HG02798 (cell line): ENCODE data around the gene FOXE3.

ENCODE experiments used
- ATAC-seq: cut with Tn5 transposase; IDR thresholded peaks from one replicate; pipeline ENCODE4 v1.9.1; 2021; ENCODE audit warnings: mild to moderate bottlenecking; ENCODE audit not compliant: unreplicated experiment, poor library complexity

The FOXE3 gene

DNA sequence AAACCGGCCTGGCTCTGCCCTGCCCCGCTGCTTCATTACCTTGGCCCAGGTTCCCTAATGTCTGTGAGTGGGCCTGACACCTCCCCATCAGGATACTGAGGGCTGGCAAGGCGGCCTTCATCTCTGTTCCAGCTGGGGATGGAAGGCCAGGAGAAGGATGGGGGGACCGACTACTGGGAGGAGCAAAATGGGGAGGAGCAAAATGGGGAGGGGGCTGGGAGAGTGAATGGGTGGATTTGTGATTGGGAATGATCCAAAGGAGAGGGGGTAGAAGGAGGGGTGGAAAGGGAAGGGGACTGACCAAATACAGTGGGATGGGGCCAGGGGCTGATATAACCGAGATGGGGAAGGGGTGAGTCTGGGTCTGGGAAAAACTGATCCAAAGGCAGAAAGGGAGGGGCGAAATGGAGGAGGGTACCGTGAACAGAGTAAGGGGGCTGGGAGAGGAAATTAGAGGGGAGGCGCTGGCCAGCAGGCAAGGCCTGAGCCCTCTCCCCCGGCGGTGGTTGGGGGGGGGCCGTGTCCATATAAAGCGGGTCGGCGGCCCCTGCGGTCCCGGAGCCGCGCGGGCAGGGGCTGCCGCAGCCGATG lies at the start of gene FOXE3:
FOXE3 (plus strand) TSS at position 558 of the 591 bp plus-strand sequence; CDS start at position 589, 31 bp downstream.
- no peak for ATAC-seq

DNA sequence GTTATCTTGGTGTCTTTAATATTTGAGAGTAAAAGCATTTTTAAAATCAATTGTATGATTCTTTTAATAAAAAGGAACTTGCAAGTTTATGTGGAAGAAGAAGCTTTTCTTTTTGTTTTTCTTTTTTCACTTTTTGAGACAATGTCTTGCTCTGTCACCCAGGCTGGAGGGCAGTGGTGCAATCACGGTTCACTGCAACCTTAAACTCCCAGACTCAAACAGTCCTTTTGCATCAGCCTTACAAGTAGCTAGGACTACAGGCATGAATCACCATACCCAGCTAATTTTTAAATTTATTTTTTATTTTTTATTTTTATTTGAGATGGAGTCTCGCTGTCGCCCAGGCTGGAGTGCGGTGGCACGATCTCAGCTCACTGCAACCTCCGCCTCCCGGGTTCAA lies 48.4 kb upstream of the FOXE3 start:
- ATAC-seq = no peak

DNA sequence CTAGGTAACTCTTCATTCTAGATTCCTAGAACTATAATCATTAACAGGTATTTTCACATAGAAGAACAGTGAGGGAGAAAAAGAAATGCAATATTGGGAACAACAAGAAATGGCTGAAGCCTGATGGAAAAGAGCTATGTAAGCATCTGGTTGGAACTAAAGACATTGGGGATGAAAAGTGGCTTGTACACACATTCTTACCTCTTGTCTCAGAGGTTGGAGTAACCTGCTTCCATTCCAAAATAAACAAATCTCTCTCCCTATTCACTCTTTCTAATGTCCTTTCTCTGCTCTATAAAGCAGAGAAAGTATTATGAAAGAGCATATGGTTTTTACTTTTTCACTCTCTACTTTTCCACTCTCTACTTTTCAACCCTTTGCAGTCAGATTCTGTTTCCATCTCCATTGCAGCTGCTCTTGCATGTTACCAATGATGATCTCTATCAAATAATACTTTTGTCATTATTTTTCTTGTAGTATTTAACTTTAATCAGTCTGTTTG lies 45.0 kb upstream of the FOXE3 start:
- no peak for ATAC-seq

DNA sequence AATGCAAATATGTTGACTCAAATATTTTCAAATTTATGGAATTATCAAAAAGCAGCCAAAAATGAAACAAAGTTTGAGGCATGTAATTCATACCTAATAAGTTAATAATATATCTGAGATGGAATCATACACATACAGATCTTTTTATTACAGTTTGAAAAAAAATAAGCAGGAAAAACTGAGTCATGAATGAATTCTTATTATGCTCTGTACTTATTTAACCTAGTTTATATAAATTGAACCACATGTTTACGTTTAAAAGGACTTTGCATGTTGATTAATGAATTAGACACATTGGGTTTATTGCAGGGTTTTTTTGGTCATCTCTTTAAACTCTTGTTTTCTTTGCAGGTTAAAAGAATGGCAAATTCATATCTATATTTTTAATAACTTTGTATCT lies 41.6 kb upstream of the FOXE3 start:
- ATAC-seq = no peak

DNA sequence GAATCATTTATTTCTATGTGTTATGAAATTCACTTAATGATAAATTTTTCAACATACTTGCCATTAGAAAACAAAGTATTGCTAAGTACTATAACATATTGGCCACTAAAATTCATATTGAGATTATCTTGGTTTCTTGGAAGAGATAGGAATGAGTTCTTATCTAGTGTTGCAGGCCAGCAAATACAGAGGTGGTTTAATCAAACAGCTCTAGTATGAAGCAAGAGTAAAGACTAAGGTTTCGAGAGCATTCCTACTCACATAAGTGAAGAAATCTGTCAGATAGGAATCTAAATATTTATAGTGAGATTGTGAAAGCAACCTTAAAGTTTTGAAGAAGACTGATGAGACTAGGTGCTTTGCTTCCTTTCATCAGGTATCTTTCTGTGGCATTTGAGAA lies 37.9 kb upstream of the FOXE3 start:
- ATAC-seq = no peak

DNA sequence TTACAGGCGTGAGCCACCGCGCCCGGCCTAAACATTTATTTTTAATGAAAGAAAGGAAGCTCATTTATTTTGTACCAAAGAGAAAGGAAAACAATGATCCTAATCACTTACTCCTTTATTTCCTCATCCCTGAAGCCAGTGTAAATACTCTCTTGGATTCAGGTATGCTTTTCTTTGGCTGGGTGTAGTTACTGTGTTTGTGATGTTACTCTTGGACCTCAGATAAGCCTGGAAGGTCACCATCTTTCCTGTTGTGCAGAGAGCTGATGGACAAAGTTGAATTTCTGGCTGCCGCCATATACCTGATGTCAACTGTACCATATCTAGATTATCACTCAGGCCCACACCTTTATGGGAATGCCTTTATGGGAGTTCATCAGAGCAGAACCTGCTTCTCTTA lies 35.4 kb upstream of the FOXE3 start:
- ATAC-seq = no peak

DNA sequence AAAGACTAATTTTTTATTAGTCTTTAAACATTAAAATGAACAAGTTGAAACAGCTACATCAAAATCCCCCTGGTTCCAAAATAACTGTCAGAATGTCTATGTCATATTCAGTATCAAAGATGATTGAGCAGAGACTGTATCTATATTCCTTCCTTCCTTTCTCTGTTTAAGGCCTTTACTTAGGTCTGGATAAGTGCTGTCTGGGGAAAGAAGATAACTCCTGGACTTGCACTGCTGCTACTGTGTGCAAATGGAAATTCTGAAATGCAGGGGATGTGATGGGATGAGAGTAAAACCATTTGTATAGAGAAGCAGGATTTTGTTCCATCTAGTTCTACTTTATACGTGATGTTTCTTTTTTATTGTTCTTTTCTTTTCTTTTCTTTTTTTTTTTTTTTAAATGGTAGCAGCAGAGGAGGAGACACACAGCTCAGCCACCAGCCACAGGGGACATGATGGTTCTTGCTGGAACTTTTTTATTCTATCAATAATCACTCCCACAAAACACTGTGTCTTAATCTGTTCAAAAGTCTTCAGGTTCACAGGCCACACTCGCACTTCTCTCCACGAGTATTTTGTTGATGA lies 33.6 kb upstream of the FOXE3 start:
- no peak for ATAC-seq

DNA sequence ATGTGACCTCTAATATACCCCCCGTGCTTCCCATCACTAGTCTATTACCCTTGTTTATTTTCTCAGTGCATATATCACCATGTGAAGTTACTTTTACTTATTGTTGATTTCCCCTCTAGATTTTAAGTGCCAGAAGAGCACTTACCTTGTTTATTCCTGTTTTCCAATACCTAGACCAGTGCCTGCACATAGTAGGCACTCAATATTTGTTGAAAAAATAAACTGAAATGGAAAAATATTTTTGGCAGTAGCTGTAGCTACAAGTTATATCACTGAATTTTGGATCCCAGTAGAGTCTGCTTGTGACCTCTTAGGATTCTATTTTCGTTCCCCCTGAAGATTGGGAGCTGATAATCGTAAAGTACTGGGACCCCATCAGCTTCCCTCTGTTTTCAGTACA lies 32.0 kb upstream of the FOXE3 start:
- no peak for ATAC-seq

DNA sequence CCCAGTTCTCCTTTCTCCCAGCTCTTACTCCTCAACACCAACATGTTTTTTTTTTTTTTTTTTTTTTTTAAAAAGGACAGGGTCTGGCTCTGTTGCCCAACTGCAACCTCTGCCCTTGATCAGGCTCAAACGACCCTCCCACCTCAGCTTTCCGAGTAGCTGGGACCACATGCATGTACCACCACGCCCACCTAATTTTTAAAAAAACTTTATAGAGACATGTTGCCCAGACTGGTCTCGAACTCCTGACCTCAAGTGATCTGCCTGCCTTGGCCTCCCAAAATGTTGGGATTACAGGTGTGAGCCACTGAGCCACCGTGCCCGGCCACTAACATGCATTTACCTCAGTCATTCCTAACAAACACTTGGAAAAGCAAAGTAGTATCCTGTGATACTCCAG lies 31.1 kb upstream of the FOXE3 start:
- no peak for ATAC-seq

DNA sequence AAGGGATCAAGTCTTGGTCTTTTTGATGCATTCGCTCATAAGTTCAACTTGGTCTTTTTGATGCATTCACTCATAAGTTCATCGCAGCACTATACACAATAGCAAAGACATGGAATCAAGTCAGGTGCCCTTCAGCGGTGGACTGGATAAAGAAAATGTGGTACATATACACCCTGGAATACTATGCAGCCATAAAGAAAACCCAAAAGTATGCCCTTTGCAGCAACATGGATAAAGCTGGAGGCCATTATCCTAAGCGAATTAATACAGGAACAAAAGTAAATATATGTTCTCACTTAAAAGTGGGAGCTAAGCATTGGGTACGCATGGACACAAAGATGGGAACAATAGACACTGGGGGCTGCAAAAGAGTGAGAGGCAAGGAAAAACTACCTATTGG lies 29.8 kb upstream of the FOXE3 start:
- no peak for ATAC-seq

DNA sequence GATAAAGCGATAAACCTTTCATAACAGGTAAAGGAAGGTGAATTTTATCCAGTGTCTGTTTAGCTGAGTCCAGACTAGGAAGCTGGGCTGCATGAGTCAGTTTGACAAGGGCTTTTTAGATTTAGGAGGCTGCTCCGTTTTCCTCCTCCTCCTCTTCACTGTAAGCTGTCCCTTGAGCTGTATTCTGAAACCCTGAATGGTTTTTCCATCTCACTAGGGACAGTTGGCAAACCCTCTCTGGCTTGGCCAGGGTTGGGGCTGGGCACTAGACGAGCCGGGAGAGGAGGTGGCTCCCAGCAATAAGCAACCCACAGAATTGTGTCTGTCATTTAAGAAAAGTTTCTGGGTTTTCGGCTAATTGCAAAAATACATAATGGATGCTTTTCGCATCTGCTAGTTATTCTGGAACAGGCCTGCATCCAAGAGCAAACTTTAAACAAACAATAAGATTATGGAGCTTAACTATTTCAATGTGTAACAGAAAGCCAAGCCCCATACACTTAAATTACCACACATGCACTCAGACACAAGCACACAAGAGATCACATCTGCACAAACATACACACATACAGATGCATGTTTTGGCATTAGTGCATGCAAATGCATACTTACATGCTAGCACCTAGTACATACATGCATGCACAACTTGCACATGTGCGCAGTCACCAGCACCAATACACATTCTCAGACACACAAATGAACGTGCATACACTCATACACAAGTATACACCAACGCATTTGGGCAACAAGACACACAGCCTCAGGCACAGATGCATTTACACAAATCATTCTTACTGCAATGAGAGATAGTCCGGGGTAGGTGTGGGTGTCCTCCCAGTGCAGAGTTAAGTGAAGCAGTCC lies 27.8 kb upstream of the FOXE3 start:
- no peak for ATAC-seq

DNA sequence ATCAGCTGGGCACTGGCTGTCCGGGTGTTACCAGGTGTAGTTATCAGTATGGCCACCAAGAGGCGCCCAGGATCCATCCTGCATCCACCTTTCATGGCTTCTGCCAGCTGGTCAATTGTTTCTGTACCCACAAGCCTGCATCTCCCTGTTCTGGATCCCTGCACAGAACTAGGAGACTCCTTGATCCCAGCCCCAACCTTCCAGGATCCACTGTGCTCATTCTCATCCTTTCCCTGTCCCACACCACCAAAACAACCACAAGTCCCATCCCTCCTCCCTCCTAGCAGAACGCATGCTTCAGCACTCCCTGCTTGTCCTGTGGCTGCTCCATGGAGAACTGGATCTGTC lies 27.2 kb upstream of the FOXE3 start:
- ATAC-seq = peak; percentile 82

DNA sequence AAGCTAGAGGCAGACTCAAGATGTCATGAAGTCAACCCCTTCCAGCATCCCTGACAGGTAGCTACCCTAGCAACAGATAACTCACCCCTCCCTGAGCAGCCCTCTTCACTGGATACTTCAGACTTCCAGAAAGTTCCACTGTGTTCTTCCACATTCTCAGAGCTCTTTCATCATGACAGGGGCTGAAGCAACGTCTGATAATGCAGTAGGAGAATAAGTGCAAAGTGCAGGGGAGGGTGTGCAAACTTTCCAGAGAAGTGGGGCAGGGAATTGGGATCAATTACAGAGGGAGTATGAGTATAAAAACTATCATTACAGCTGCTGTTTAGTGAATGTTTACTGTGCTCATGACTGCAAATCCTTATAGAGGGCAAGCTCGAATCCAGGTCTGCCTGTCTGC lies 26.4 kb upstream of the FOXE3 start:
- no peak for ATAC-seq

DNA sequence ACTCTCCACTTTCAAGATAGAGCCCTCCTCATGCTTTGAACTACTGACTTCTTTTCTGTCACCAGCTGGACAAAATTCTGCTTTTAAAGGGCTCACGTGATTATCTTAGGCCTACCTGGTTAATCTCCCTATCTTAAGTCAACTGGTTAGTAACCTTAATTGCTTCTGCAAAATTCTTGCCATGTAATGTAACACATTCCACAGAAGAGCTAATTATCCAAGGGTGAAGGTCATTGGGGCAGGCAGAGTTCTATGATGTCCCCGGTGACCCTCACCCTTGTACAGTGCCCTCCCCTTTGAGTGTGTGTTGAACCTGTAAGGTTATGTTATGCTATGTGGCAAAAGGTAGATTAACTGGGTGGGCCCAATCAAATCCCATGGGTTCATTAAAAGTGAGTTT lies 25.2 kb upstream of the FOXE3 start:
- no peak for ATAC-seq

DNA sequence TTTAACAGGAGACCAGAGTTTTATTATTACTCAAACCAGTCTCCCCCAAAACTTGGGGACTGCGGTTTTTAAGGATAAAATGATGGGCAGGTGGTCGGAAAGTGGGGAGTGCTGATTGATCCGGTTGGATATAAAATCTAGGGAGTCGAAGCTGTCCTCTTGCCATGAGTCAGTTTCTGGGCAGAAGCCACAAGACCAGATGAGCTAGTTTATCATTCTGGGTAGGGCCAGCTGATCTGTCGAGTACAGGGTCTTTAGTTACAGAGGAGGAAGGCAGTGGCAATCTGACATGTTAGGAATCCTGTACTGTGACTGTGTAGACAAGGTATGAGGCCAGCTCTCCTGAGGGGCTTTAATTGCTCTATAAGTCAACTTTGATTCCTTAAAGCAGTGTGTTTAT lies 22.9 kb upstream of the FOXE3 start:
- ATAC-seq = no peak

DNA sequence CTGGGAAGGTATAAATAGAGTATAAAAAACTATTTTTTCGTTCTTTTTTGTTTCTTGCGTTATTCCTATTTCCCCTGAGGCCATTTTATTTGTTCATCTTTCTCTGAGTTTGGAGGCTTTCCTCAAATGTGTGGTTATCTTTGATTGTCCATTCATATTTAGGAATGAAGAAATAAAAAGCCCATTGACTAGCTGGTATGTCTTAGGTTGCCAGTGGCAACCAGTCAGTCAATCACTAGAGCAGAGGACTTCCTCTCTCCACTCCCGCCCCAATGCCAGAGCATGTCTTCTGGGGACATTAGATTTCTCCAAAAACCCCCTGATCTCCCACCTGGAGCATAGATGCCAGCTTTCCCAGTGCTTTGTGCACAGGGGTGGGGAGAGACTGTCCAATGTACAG lies 20.7 kb upstream of the FOXE3 start:
- ATAC-seq = no peak

DNA sequence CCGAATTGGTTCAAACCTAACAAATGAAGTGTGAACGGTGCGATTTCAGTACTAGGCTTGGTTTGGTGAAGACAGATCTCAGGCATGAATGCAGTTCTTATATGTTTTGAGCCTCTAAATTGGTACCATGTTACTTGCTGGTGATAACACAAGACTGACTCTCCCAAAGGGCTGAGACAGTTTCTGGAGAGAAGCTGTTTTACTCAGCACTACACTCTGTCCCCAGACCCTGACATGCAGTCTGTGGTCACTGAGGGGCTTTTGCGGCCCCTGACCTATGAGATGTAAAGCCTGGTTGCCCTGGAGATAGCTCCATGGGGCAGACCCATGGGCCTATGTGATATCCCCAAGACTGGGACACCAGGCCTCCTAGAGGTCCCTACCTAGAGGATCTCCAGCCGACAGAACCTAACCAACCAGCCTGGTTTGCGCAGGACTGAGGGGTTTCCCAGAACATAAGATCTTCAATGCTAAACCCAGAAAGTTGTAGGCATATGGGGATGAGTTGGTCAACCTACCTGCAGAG lies 19.4 kb upstream of the FOXE3 start:
- ATAC-seq = no peak

DNA sequence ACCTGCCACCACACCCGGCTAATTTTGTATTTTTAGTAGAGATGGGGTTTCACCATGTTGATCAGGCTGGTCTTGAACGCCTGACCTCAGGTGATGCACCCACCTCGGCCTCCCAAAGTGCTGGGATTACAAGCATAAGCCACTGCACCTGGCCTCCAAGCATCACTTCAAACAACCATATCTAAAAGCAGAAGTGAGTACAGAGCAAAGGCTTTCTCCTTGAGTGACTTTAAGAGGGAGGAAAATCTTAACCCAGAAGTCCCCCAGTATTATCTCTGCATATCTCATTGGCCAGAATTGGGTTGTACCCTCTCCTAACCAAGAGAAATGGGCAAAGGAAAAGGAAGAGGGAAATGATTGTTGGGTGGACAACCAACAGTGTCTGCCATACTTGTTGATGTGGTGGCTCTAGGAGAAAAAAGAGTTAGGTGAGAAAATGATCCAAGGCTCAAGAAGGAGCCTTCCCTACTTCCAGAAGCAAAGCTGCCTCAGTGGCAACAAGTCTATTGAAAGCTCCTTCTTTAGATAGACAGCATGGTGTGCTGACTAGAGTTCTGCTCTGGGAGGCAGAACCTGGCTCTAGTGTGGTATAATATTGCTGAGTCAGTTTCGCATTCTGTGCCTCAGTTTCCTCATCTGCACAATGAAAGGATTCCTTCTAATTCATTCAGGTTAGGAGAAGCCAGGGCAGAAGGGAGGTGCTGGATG lies 16.8 kb upstream of the FOXE3 start:
- no peak for ATAC-seq

DNA sequence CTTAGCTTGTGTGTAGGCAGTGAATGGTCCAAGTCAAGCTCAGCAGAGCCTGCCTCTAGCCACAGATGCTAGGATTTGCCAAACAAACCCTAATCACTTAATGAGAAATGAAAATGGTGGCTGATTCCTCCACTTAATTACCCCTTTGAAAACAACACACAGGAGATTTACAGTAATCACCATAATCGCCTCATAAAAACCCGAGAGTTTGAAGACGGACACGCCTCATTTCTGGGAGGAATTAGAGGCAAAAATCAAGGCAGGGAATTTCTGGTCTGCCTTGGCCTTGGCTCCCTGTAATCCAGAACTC lies 16.3 kb upstream of the FOXE3 start:
- ATAC-seq = no peak

DNA sequence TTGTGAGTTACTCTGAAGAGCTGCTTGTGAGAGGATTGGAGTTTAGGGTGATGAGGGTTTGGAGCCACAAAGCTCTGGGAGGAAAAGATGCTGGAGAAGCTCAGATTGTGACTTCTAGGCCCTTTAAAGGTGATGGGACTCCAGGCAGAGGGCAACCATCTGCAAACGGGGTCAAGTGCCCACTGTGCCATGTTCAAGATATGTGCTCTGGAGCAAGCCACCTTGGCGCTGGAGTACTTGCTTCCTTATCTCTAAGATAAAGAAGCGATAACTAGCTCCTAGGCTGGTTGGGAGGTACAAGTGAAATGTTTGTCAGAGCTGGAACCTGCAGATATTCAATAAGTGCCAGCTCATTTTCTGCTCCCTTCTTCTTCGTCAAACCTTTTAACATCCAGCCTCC lies 14.3 kb upstream of the FOXE3 start:
- no peak for ATAC-seq

DNA sequence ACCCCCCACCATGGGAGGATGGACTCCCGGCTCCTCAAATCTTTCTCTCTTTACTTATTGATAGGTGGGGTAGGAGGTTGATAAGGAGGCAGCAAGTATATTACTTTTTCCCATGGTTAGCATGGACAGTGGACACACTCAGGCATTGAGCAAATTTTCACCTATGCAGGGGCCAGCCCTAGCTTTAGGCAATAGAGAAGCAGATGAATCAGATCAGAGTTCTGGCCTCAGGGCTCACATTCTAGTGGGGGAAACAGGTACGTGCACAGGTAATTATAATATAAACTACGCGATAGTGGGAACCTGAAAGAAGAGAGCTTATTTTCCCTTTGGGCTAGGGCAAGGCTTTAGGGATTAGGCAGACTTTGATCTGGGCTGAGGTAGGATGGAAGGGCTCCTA lies 13.5 kb upstream of the FOXE3 start:
- ATAC-seq = no peak
